Measurements from ENCODE around the gene CLDND1.

CLDND1 gene

GRCh38 chr3:98545940-98546339 lies 23.2 kb upstream of the CLDND1 start:
- Histone ChIP-seq H3K9me3 (ENCODE audit: control insufficient read depth, insufficient read depth, low read length) (no peaks in the 10 kb centered on the region), H3K9ac (ENCODE audit: low read depth, low read length) (no peak overlapping the region), H3K4me3 (ENCODE audit: low read depth, low read length) (no peak overlapping the region), H3K36me3 (ENCODE audit: control insufficient read depth, insufficient read depth, low read length) (no peaks in the 10 kb centered on the region), H3K27me3 (ENCODE audit: control insufficient read depth, insufficient read depth, low read length) (no peaks in the 10 kb centered on the region), H3K4me1 (ENCODE audit: control insufficient read depth, insufficient read depth, low read length) (no peaks in the 10 kb centered on the region)

- Histone ChIP-seq H3K27me3 (ENCODE audit: control insufficient read depth, insufficient read depth, low read length) (no peaks in the 10 kb centered on the region), H3K9me3 (ENCODE audit: control insufficient read depth, insufficient read depth, low read length) (no peaks in the 10 kb centered on the region), H3K9ac (ENCODE audit: low read depth, low read length) (no peak overlapping the region), H3K36me3 (ENCODE audit: control insufficient read depth, insufficient read depth, low read length) (no peaks in the 10 kb centered on the region), H3K4me1 (ENCODE audit: control insufficient read depth, insufficient read depth, low read length) (no peaks in the 10 kb centered on the region), H3K4me3 (ENCODE audit: low read depth, low read length) (no peak overlapping the region)
These were observed 19.9 kb upstream of the CLDND1 start for GRCh38 chr3:98542623-98543022.

- H3K27me3 ChIP-seq (ENCODE audit: control insufficient read depth, insufficient read depth, low read length) = no peaks in the 10 kb centered on the region
- no peaks in the 10 kb centered on the region for H3K9me3 ChIP-seq (ENCODE audit: control insufficient read depth, insufficient read depth, low read length)
- H3K4me1 ChIP-seq (ENCODE audit: control insufficient read depth, insufficient read depth, low read length) = no peaks in the 10 kb centered on the region
- H3K9ac ChIP-seq (ENCODE audit: low read depth, low read length) = no peak overlapping the region
- H3K4me3 ChIP-seq (ENCODE audit: low read depth, low read length) = no peak overlapping the region
- no peaks in the 10 kb centered on the region for H3K36me3 ChIP-seq (ENCODE audit: control insufficient read depth, insufficient read depth, low read length)
These were observed 19.0 kb upstream of the CLDND1 start for GRCh38 chr3:98541695-98542094.

- H3K36me3 ChIP-seq (ENCODE audit: control insufficient read depth, insufficient read depth, low read length) = no peaks in the 10 kb centered on the region
- H3K4me1 ChIP-seq (ENCODE audit: control insufficient read depth, insufficient read depth, low read length) = no peaks in the 10 kb centered on the region
- no peaks in the 10 kb centered on the region for H3K27me3 ChIP-seq (ENCODE audit: control insufficient read depth, insufficient read depth, low read length)
- no peak overlapping the region for H3K9ac ChIP-seq (ENCODE audit: low read depth, low read length)
- no peak overlapping the region for H3K4me3 ChIP-seq (ENCODE audit: low read depth, low read length)
- no peaks in the 10 kb centered on the region for H3K9me3 ChIP-seq (ENCODE audit: control insufficient read depth, insufficient read depth, low read length)
These were observed 17.6 kb upstream of the CLDND1 start for GRCh38 chr3:98540346-98540745.

GRCh38 chr3:98536456-98537017 lies 13.8 kb upstream of the CLDND1 start:
- Histone ChIP-seq H3K9me3 (ENCODE audit: control insufficient read depth, insufficient read depth, low read length) (no peaks in the 10 kb centered on the region), H3K4me3 (ENCODE audit: low read depth, low read length) (no peak overlapping the region), H3K36me3 (ENCODE audit: control insufficient read depth, insufficient read depth, low read length) (no peaks in the 10 kb centered on the region), H3K9ac (ENCODE audit: low read depth, low read length) (no peak overlapping the region), H3K27me3 (ENCODE audit: control insufficient read depth, insufficient read depth, low read length) (no peaks in the 10 kb centered on the region), H3K4me1 (ENCODE audit: control insufficient read depth, insufficient read depth, low read length) (no peaks in the 10 kb centered on the region)

- Histone ChIP-seq H3K9me3 (ENCODE audit: control insufficient read depth, insufficient read depth, low read length) (no peaks in the 10 kb centered on the region), H3K4me3 (ENCODE audit: low read depth, low read length) (no peak overlapping the region), H3K36me3 (ENCODE audit: control insufficient read depth, insufficient read depth, low read length) (no peaks in the 10 kb centered on the region), H3K9ac (ENCODE audit: low read depth, low read length) (no peak overlapping the region), H3K4me1 (ENCODE audit: control insufficient read depth, insufficient read depth, low read length) (no peaks in the 10 kb centered on the region), H3K27me3 (ENCODE audit: control insufficient read depth, insufficient read depth, low read length) (no peaks in the 10 kb centered on the region)
These were observed 12.0 kb upstream of the CLDND1 start for GRCh38 chr3:98534734-98535133.

- no peaks in the 10 kb centered on the region for H3K36me3 ChIP-seq (ENCODE audit: control insufficient read depth, insufficient read depth, low read length)
- no peaks in the 10 kb centered on the region for H3K4me1 ChIP-seq (ENCODE audit: control insufficient read depth, insufficient read depth, low read length)
- no peak overlapping the region for H3K9ac ChIP-seq (ENCODE audit: low read depth, low read length)
- no peaks in the 10 kb centered on the region for H3K27me3 ChIP-seq (ENCODE audit: control insufficient read depth, insufficient read depth, low read length)
- H3K4me3 ChIP-seq (ENCODE audit: low read depth, low read length) = no peak overlapping the region
- no peaks in the 10 kb centered on the region for H3K9me3 ChIP-seq (ENCODE audit: control insufficient read depth, insufficient read depth, low read length)
These were observed 11.5 kb upstream of the CLDND1 start for GRCh38 chr3:98534168-98534567.

- peaks cover 2% of the 10 kb centered on the region for H3K4me1 ChIP-seq (ENCODE audit: control insufficient read depth, insufficient read depth, low read length)
These were observed 10.2 kb upstream of the CLDND1 start for GRCh38 chr3:98532709-98533571.

GRCh38 chr3:98532275-98532637 lies 9.6 kb upstream of the CLDND1 start:
- peaks cover 2% of the 10 kb centered on the region for H3K4me1 ChIP-seq (ENCODE audit: control insufficient read depth, insufficient read depth, low read length)
- no peak overlapping the region for H3K9ac ChIP-seq (ENCODE audit: low read depth, low read length)
- no peak overlapping the region for H3K4me3 ChIP-seq (ENCODE audit: low read depth, low read length)
- H3K9me3 ChIP-seq (ENCODE audit: control insufficient read depth, insufficient read depth, low read length) = no peaks in the 10 kb centered on the region
- no peaks in the 10 kb centered on the region for H3K27me3 ChIP-seq (ENCODE audit: control insufficient read depth, insufficient read depth, low read length)
- H3K36me3 ChIP-seq (ENCODE audit: control insufficient read depth, insufficient read depth, low read length) = no peaks in the 10 kb centered on the region

More at GRCh38 chr3:98532709-98533571, 10.2 kb upstream of the CLDND1 start:
- Histone ChIP-seq H3K9me3 (ENCODE audit: control insufficient read depth, insufficient read depth, low read length) (no peaks in the 10 kb centered on the region), H3K36me3 (ENCODE audit: control insufficient read depth, insufficient read depth, low read length) (no peaks in the 10 kb centered on the region), H3K9ac (ENCODE audit: low read depth, low read length) (no peak overlapping the region), H3K27me3 (ENCODE audit: control insufficient read depth, insufficient read depth, low read length) (no peaks in the 10 kb centered on the region), H3K4me3 (ENCODE audit: low read depth, low read length) (no peak overlapping the region)

GRCh38 chr3:98531622-98532274 lies 9.0 kb upstream of the CLDND1 start, which contains the start of gene GPR15:
TSS of gene GPR15 (plus strand) at chr3:98531978. CDS start at chr3:98532034, 56 bp downstream.
- H3K27me3 ChIP-seq (ENCODE audit: control insufficient read depth, insufficient read depth, low read length) = no peaks in the 10 kb centered on the region
- H3K9ac ChIP-seq (ENCODE audit: low read depth, low read length) = no peak within 1 kb of the TSS
- H3K4me3 ChIP-seq (ENCODE audit: low read depth, low read length) = no peak within 1 kb of the TSS
- H3K36me3 ChIP-seq (ENCODE audit: control insufficient read depth, insufficient read depth, low read length) = no peaks in the 10 kb centered on the region
- peaks cover 2% of the 10 kb centered on the region for H3K4me1 ChIP-seq (ENCODE audit: control insufficient read depth, insufficient read depth, low read length)
- no peaks in the 10 kb centered on the region for H3K9me3 ChIP-seq (ENCODE audit: control insufficient read depth, insufficient read depth, low read length)

- Histone ChIP-seq H3K4me3 (ENCODE audit: low read depth, low read length) (no peak overlapping the region), H3K9ac (ENCODE audit: low read depth, low read length) (no peak overlapping the region), H3K27me3 (ENCODE audit: control insufficient read depth, insufficient read depth, low read length) (no peaks in the 10 kb centered on the region), H3K4me1 (ENCODE audit: control insufficient read depth, insufficient read depth, low read length) (peaks cover 2% of the 10 kb centered on the region), H3K9me3 (ENCODE audit: control insufficient read depth, insufficient read depth, low read length) (no peaks in the 10 kb centered on the region), H3K36me3 (ENCODE audit: control insufficient read depth, insufficient read depth, low read length) (no peaks in the 10 kb centered on the region)
These were observed 8.0 kb upstream of the CLDND1 start for GRCh38 chr3:98530676-98531075.
